ENCODE data around the gene NIPBL. TPM values are rescaled to one million over a fixed set of nuclear protein-coding genes. Genes with fewer than 3 reads are reported as not detected.
"Not testable (repeated sequence)": the region's sequence is repeated elsewhere in the genome, so short reads cannot be mapped to it uniquely, and the experiment has no call there.

NIPBL gene
- polyA plus RNA-seq, 1 experiment = 37.0 TPM

DNA sequence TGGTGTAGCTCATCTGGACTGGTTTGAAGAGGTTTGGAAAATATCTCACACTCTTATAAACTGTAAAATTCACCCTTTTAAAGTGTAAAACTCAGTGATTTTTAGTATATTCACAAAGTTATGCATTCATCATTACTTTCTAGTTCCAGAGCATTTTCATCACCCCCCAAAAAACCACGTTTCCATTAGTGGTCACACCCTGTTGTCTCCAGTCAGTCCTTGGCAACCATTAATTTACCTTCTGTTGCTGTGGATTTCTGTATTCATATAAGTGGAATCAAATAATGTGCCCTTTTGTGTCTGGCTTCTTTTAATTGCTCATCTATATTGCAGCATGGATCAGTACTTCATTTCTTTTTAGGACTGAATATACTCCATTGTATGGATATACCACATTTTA is 18.4 kb downstream of the NIPBL start:
- H3K4me3 ChIP-seq (ENCODE audit: low read depth, low read length) = no peak overlapping the region
- ChIA-PET CTCF (no interaction called here), POLR2A (no interaction called here)
- no peak for DNase-seq (ENCODE audit: low read depth, low spot score)
- no peaks in the 10 kb centered on the region for H3K9me3 ChIP-seq (ENCODE audit: control insufficient read depth, insufficient read depth, low read length)
- no peak overlapping the region for H3K27ac ChIP-seq (ENCODE audit: low read depth, low read length)
- TF ChIP-seq, protein P1, sequence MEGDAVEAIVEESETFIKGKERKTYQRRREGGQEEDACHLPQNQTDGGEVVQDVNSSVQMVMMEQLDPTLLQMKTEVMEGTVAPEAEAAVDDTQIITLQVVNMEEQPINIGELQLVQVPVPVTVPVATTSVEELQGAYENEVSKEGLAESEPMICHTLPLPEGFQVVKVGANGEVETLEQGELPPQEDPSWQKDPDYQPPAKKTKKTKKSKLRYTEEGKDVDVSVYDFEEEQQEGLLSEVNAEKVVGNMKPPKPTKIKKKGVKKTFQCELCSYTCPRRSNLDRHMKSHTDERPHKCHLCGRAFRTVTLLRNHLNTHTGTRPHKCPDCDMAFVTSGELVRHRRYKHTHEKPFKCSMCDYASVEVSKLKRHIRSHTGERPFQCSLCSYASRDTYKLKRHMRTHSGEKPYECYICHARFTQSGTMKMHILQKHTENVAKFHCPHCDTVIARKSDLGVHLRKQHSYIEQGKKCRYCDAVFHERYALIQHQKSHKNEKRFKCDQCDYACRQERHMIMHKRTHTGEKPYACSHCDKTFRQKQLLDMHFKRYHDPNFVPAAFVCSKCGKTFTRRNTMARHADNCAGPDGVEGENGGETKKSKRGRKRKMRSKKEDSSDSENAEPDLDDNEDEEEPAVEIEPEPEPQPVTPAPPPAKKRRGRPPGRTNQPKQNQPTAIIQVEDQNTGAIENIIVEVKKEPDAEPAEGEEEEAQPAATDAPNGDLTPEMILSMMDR (IDR thresholded peaks at IDR 0.05; ENCODE audit: low read depth, low read length) = no peak
- H3K27me3 ChIP-seq (ENCODE audit: control insufficient read depth, insufficient read depth, low read length) = no peaks in the 10 kb centered on the region

DNA sequence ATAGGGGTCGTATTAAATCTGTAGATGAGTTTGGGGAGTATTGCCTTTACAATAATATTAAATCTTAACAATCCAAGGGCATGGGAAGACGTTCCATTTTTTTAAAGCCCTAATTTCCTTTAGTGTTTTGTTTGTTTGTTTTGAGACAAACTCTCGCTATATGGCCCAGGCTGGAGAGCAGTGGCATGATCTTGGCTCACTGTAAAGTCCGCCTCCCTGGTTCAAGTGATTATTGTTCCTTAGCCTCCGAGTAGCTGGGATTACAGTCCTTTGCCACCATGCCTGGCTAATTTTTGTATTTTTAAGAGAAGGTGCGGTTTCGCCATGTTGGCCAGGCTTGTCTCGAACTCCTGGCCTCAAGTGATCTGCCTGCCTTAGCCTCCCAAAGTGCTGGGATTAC is 19.9 kb downstream of the NIPBL start:
- DNase-seq (ENCODE audit: low read depth, low spot score) = no peak
- H3K4me3 ChIP-seq (ENCODE audit: low read depth, low read length) = no peak overlapping the region
- TF ChIP-seq, protein P1 (IDR thresholded peaks at IDR 0.05; ENCODE audit: low read depth, low read length) = no peak
- H3K27me3 ChIP-seq (ENCODE audit: control insufficient read depth, insufficient read depth, low read length) = no peaks in the 10 kb centered on the region
- ChIA-PET CTCF (no interaction called here), POLR2A (no interaction called here)
- no peak overlapping the region for H3K27ac ChIP-seq (ENCODE audit: low read depth, low read length)
- H3K9me3 ChIP-seq (ENCODE audit: control insufficient read depth, insufficient read depth, low read length) = no peaks in the 10 kb centered on the region

DNA sequence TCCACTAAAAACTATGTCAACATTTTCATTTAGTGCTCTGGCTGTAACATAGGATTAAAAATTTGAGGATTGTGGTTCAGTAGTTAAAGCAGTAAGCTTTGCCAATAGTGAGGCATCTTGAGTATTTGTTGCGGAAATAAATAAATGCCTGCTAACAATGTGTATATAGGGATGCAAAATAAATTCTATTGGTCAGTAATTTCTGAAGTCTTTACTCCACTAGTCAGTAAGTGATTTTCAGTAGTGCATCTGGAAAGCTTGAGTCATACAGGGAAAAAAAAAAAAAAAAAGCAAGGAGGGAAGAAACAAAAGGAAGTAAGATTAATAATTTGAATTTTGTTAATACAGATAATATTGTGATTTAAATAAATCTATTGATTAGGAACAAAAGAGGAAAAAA is 21.0 kb downstream of the NIPBL start:
- TF ChIP-seq, protein P1 (IDR thresholded peaks at IDR 0.05; ENCODE audit: low read depth, low read length) = no peak
- CTCF ChIA-PET = interaction anchor here (1.1 kb wide), 1 partner anchor 22 kb away, joined by 3 read pairs; no protein-coding TSS in a partner anchor
- no peak for DNase-seq (ENCODE audit: low read depth, low spot score)
- Histone ChIP-seq H3K27me3 (ENCODE audit: control insufficient read depth, insufficient read depth, low read length) (no peaks in the 10 kb centered on the region), H3K4me3 (ENCODE audit: low read depth, low read length) (no peak overlapping the region), H3K9me3 (ENCODE audit: control insufficient read depth, insufficient read depth, low read length) (no peaks in the 10 kb centered on the region), H3K27ac (ENCODE audit: low read depth, low read length) (no peak overlapping the region)
- POLR2A ChIA-PET = no interaction called here

DNA sequence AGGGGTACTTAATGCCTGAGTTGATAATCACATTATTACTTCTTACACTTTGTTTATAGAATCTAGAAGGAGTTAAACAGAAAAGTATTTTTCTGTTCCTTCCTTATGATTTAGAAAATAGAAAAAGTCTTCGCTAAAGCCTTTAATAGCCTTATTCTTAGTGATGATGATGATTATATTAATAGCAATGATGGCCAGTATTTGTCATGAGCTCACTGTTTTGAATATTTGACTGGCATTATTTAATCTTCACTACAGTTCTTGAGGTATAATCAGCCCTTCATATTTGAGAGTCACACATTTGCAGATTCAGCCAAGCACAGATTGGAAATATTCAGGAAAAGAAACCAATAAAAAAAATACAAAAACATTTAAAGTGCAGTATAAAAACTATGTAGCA is 23.3 kb downstream of the NIPBL start:
- ChIA-PET POLR2A (no interaction called here), CTCF (no interaction called here)
- Histone ChIP-seq H3K4me3 (ENCODE audit: low read depth, low read length) (no peak overlapping the region), H3K27ac (ENCODE audit: low read depth, low read length) (no peak overlapping the region), H3K9me3 (ENCODE audit: control insufficient read depth, insufficient read depth, low read length) (no peaks in the 10 kb centered on the region), H3K27me3 (ENCODE audit: control insufficient read depth, insufficient read depth, low read length) (no peaks in the 10 kb centered on the region)
- DNase-seq (ENCODE audit: low read depth, low spot score) = no peak
- TF ChIP-seq, protein P1 (IDR thresholded peaks at IDR 0.05; ENCODE audit: low read depth, low read length) = no peak

DNA sequence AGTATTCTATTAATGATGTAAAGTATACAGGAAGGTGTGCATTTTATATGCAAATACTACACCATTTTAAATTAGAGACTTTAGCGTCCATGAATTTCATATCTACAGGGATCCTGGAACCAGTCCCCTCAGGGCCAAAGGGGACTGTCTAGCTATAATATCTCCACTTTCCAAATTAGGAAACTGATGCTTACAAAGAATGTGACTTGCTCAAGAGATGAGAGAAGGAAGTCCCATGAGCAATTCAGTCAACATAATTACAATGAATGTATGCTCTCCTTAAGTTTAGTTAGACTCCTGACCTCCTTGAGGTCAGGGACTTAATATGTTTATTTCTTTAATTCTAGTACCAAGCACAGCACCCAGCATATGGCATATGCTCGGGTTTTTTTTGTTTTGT is 23.7 kb downstream of the NIPBL start:
- CTCF ChIA-PET = interaction anchor here (0.9 kb wide), 1 partner anchor 47 kb away, joined by 3 read pairs; no protein-coding TSS in a partner anchor
- no peaks in the 10 kb centered on the region for H3K9me3 ChIP-seq (ENCODE audit: control insufficient read depth, insufficient read depth, low read length)
- no peak for DNase-seq (ENCODE audit: low read depth, low spot score)
- TF ChIP-seq, protein P1 (IDR thresholded peaks at IDR 0.05; ENCODE audit: low read depth, low read length) = no peak
- POLR2A ChIA-PET = no interaction called here
- H3K27ac ChIP-seq (ENCODE audit: low read depth, low read length) = no peak overlapping the region
- no peak overlapping the region for H3K4me3 ChIP-seq (ENCODE audit: low read depth, low read length)
- no peaks in the 10 kb centered on the region for H3K27me3 ChIP-seq (ENCODE audit: control insufficient read depth, insufficient read depth, low read length)

DNA sequence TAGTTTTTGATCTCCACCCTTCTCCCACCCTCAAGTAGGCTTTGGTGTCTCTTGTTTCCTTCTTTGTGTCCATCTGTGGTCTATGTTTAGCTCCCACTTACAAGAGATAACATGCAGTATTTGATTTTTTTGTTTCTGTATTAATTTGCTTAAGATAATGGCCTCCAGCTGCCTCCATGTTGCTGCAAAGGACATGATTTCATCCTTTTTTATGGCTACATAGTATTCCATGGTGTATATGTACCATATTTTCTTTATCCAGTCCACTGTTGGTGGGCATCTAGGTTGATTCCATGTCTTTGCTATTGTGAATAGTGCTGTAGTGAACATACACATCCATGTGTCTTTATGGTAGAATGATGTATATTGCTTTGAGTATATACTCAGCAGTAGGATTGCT is 24.5 kb downstream of the NIPBL start:
- H3K27me3 ChIP-seq (ENCODE audit: control insufficient read depth, insufficient read depth, low read length); H3K4me3 ChIP-seq (ENCODE audit: low read depth, low read length); H3K9me3 ChIP-seq (ENCODE audit: control insufficient read depth, insufficient read depth, low read length); DNase-seq (ENCODE audit: low read depth, low spot score); H3K27ac ChIP-seq (ENCODE audit: low read depth, low read length); POLR2A ChIA-PET: not testable (repeated sequence)
- CTCF ChIA-PET = interaction anchor here (0.9 kb wide), 1 partner anchor 46 kb away, joined by 3 read pairs; no protein-coding TSS in a partner anchor
